PFSK-1 (cell line): ENCODE data around the gene ZZZ3.

Experiments
- FOXP2 ChIP-seq: optimal IDR thresholded peaks from 2 replicates; pipeline ENCODE3; 2011; ENCODE audit warnings: borderline replicate concordance, control low read depth, inconsistent platforms; ENCODE audit not compliant: insufficient read depth; ENCODE audit errors: extremely low read length, extremely low read depth
- POLR2AphosphoS5 ChIP-seq: IDR thresholded peaks from 2 replicates; pipeline ENCODE4 v1.6.1; 2012; ENCODE audit warnings: low read depth, mild to moderate bottlenecking, control low read depth, low read length, moderate library complexity
- REST ChIP-seq, 2 experiments: IDR thresholded peaks; 2 replicates each; pipeline versions ENCODE4 v1.6.1 to v1.8.0; 2011 to 2012; ENCODE audit warnings: low read depth in 2 of 2, low read length in 2 of 2, control low read depth in 1 of 2, inconsistent platforms in 1 of 2, mild to moderate bottlenecking in 1 of 2, moderate library complexity in 1 of 2; ENCODE audit not compliant: insufficient read depth in 1 of 2
- SIN3A ChIP-seq: IDR thresholded peaks from 2 replicates; pipeline ENCODE4 v1.6.1; 2012; ENCODE audit warnings: mild to moderate bottlenecking, low read length, moderate library complexity, borderline replicate concordance; ENCODE audit not compliant: insufficient read depth
- TAF1 ChIP-seq: IDR thresholded peaks from 2 replicates; pipeline ENCODE4 v1.6.1; 2012; ENCODE audit warnings: low read length, control low read depth, borderline replicate concordance; ENCODE audit not compliant: insufficient read depth

ZZZ3 gene

GRCh38 chr1:77658271-77658670 lies 24.2 kb downstream of the ZZZ3 start:
- TF ChIP-seq FOXP2 (no peak), REST (IDR thresholded peaks at IDR 0.05; ENCODE audit: insufficient read depth in 1 of 2, low read depth in 2 of 2, low read length in 2 of 2) (no peak), POLR2AphosphoS5 (no peak), SIN3A (no peak), TAF1 (no peak)

- no peak for TF ChIP-seq REST (IDR thresholded peaks at IDR 0.05; ENCODE audit: insufficient read depth in 1 of 2, low read depth in 2 of 2, low read length in 2 of 2)
- no peak for TF ChIP-seq FOXP2
- no peak for TF ChIP-seq TAF1
- no peak for TF ChIP-seq SIN3A
- no peak for TF ChIP-seq POLR2AphosphoS5
Measured at GRCh38 chr1:77655431-77655974, 27.0 kb downstream of the ZZZ3 start.

GRCh38 chr1:77652970-77653516 lies 29.4 kb downstream of the ZZZ3 start:
- no peak for TF ChIP-seq FOXP2
- no peak for TF ChIP-seq SIN3A
- no peak for TF ChIP-seq POLR2AphosphoS5
- TF ChIP-seq TAF1: no peak

- no peak for TF ChIP-seq SIN3A
- TF ChIP-seq TAF1: no peak
- no peak for TF ChIP-seq FOXP2
- TF ChIP-seq REST (IDR thresholded peaks at IDR 0.05; ENCODE audit: insufficient read depth in 1 of 2, low read depth in 2 of 2, low read length in 2 of 2): no peak
- no peak for TF ChIP-seq POLR2AphosphoS5
Measured at GRCh38 chr1:77652268-77652667, 30.2 kb downstream of the ZZZ3 start.

GRCh38 chr1:77649127-77649526 lies 33.3 kb downstream of the ZZZ3 start:
- TF ChIP-seq FOXP2 (no peak), SIN3A (no peak), TAF1 (no peak), REST (IDR thresholded peaks at IDR 0.05; ENCODE audit: insufficient read depth in 1 of 2, low read depth in 2 of 2, low read length in 2 of 2) (no peak), POLR2AphosphoS5 (no peak)
